Smooth muscle cell (in vitro differentiated cells): ENCODE measurements around the gene PCBP3. TPM values are rescaled to one million over a fixed set of nuclear protein-coding genes. Genes with fewer than 3 reads are reported as not detected.
A peak's percentile ranks its signal among the peaks of the same experiment; 100 is the strongest.

ENCODE experiments used
- DNase-seq: peaks from one replicate; lab custom pipeline; 2025; ENCODE audit not compliant: unreplicated experiment; lab: John Stamatoyannopoulos, UW
- H2AFZ ChIP-seq: fragments of 200-600 bp; sonication (generic); 2 replicates; pipeline ENCODE4 v1.6.0; 2016; ENCODE audit warnings: antibody characterized with exemption, low read depth, mild to moderate bottlenecking
- H3F3A ChIP-seq: fragments of 200-600 bp; sonication (generic); 2 replicates; pipeline ENCODE4 v1.6.0; 2017; ENCODE audit warnings: antibody characterized with exemption, low read depth
- H3K27ac ChIP-seq: fragments of 200-600 bp; sonication (generic); 2 replicates; pipeline ENCODE4 v1.5.1; 2016; ENCODE audit warnings: low read depth, mild to moderate bottlenecking
- H3K27me3 ChIP-seq: fragments of 200-600 bp; sonication (generic); 2 replicates; pipeline ENCODE4 v1.6.1; 2016; ENCODE audit warnings: low read depth, mild to moderate bottlenecking
- H3K36me3 ChIP-seq: fragments of 200-600 bp; sonication (generic); 2 replicates; pipeline ENCODE4 v1.5.1; 2016; ENCODE audit warnings: low read depth
- H3K4me1 ChIP-seq: fragments of 200-600 bp; sonication (generic); 2 replicates; pipeline ENCODE4 v1.5.1; 2016; ENCODE audit warnings: low read depth
- H3K4me2 ChIP-seq: fragments of 200-600 bp; sonication (generic); 2 replicates; pipeline ENCODE4 v1.6.0; 2016; ENCODE audit warnings: mild to moderate bottlenecking
- H3K4me3 ChIP-seq: fragments of 200-600 bp; sonication (generic); 2 replicates; pipeline ENCODE4 v1.5.1; 2016; ENCODE audit warnings: mild to moderate bottlenecking
- H3K79me2 ChIP-seq: fragments of 200-600 bp; sonication (generic); 2 replicates; pipeline ENCODE4 v1.6.0; 2016; ENCODE audit warnings: low read depth, mild to moderate bottlenecking
- H3K9ac ChIP-seq: fragments of 200-600 bp; sonication (generic); 2 replicates; pipeline ENCODE4 v1.6.0; 2016; ENCODE audit warnings: low read depth
- H3K9me3 ChIP-seq: fragments of 200-600 bp; sonication (generic); replicated peaks from 2 replicates; pipeline ENCODE4 v1.5.1; 2016; ENCODE audit warnings: low read depth
- H4K20me1 ChIP-seq: fragments of 200-600 bp; sonication (generic); 2 replicates; pipeline ENCODE4 v1.6.0; 2016; ENCODE audit warnings: low read depth
- WGBS: methylation state at CpG from one replicate; pipeline ENCODE4 v1.1.7; 2016; ENCODE audit warnings: low lambda C conversion rate; 5-methylcytosine and 5-hydroxymethylcytosine counted together
- polyA plus RNA-seq: library from polyadenylated mRNA; unstranded; fragments of >200 nt; fragmentation: Nextera tagmentation; extraction: Ambion mirVana; gene quantifications from 2 replicates; pipeline ENCODE4 v1.2.1, GENCODE V29; 2016
- total RNA-seq: library from RNA; depleted of rRNA; stranded (reverse); fragments of >200 nt; gene quantifications from 2 replicates; pipeline ENCODE4 v1.2.3, GENCODE V29; 2014
- TF ChIP-seq, protein P1 (sequence below): fragments of 200-600 bp; sonication (generic); IDR thresholded peaks from 2 replicates; pipeline ENCODE4 v1.5.1; 2017; ENCODE audit warnings: borderline replicate concordance, mild to moderate bottlenecking, antibody characterized with exemption; ENCODE audit not compliant: insufficient read depth, poor library complexity, severe bottlenecking

PCBP3 gene
- total and polyA plus RNA-seq, 2 experiments from 2014 or later: 8.9 to 23.1 TPM

GRCh38 chr21:45846373-45847160 is 203.0 kb downstream of the PCBP3 start:
- H3K4me3 ChIP-seq: no peak overlapping the region
- DNase-seq: no peak
- H3F3A ChIP-seq: no peaks in the 10 kb centered on the region
- no peaks in the 10 kb centered on the region for H3K36me3 ChIP-seq
- no peak overlapping the region for H2AFZ ChIP-seq
- no peaks in the 10 kb centered on the region for H3K4me1 ChIP-seq
- no peaks in the 10 kb centered on the region for H3K9me3 ChIP-seq
- 87% methylated on average over 8 of the region's 8 CpGs for WGBS
- H3K4me2 ChIP-seq: peak overlapping the region; percentile 15
- H3K27ac ChIP-seq: no peak overlapping the region
- H3K27me3 ChIP-seq: no peaks in the 10 kb centered on the region
- no peak overlapping the region for H3K9ac ChIP-seq
- no peaks in the 10 kb centered on the region for H3K79me2 ChIP-seq
- no peaks in the 10 kb centered on the region for H4K20me1 ChIP-seq
- TF ChIP-seq, protein P1, sequence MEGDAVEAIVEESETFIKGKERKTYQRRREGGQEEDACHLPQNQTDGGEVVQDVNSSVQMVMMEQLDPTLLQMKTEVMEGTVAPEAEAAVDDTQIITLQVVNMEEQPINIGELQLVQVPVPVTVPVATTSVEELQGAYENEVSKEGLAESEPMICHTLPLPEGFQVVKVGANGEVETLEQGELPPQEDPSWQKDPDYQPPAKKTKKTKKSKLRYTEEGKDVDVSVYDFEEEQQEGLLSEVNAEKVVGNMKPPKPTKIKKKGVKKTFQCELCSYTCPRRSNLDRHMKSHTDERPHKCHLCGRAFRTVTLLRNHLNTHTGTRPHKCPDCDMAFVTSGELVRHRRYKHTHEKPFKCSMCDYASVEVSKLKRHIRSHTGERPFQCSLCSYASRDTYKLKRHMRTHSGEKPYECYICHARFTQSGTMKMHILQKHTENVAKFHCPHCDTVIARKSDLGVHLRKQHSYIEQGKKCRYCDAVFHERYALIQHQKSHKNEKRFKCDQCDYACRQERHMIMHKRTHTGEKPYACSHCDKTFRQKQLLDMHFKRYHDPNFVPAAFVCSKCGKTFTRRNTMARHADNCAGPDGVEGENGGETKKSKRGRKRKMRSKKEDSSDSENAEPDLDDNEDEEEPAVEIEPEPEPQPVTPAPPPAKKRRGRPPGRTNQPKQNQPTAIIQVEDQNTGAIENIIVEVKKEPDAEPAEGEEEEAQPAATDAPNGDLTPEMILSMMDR: no peak

GRCh38 chr21:45847870-45848269 is 204.3 kb downstream of the PCBP3 start:
- Histone ChIP-seq H3K4me1 (no peaks in the 10 kb centered on the region), H4K20me1 (no peaks in the 10 kb centered on the region), H3K36me3 (no peaks in the 10 kb centered on the region), H3K79me2 (no peaks in the 10 kb centered on the region), H3K27me3 (no peaks in the 10 kb centered on the region), H3K9ac (no peak overlapping the region), H3K4me3 (no peak overlapping the region), H3K4me2 (no peak overlapping the region), H3K9me3 (no peaks in the 10 kb centered on the region), H3F3A (no peaks in the 10 kb centered on the region), H3K27ac (no peak overlapping the region), H2AFZ (no peak overlapping the region)
- 95% methylated on average over 10 of the region's 10 CpGs for WGBS
- no peak for DNase-seq
- TF ChIP-seq, protein P1: no peak

- H3K27me3 ChIP-seq: no peaks in the 10 kb centered on the region
- no peak overlapping the region for H3K9ac ChIP-seq
- H3K79me2 ChIP-seq: no peaks in the 10 kb centered on the region
- no peak overlapping the region for H3K4me2 ChIP-seq
- no peak for DNase-seq
- H3K9me3 ChIP-seq: no peaks in the 10 kb centered on the region
- H3K27ac ChIP-seq: no peak overlapping the region
- WGBS: 94% methylated on average over 2 of the region's 2 CpGs
- no peaks in the 10 kb centered on the region for H3F3A ChIP-seq
- no peaks in the 10 kb centered on the region for H4K20me1 ChIP-seq
- H3K4me1 ChIP-seq: no peaks in the 10 kb centered on the region
- H3K36me3 ChIP-seq: no peaks in the 10 kb centered on the region
- H2AFZ ChIP-seq: no peak overlapping the region
- TF ChIP-seq, protein P1: no peak
- no peak overlapping the region for H3K4me3 ChIP-seq
Measured at GRCh38 chr21:45848331-45848730, 204.8 kb downstream of the PCBP3 start.

GRCh38 chr21:45848805-45849204 is 205.3 kb downstream of the PCBP3 start:
- H2AFZ ChIP-seq: no peak overlapping the region
- H3K79me2 ChIP-seq: no peaks in the 10 kb centered on the region
- no peaks in the 10 kb centered on the region for H3K4me1 ChIP-seq
- no peaks in the 10 kb centered on the region for H3K27me3 ChIP-seq
- H3K4me3 ChIP-seq: no peak overlapping the region
- TF ChIP-seq, protein P1: no peak
- no peak overlapping the region for H3K4me2 ChIP-seq
- H3K9ac ChIP-seq: no peak overlapping the region
- H3K27ac ChIP-seq: no peak overlapping the region
- H3F3A ChIP-seq: no peaks in the 10 kb centered on the region
- H3K9me3 ChIP-seq: no peaks in the 10 kb centered on the region
- no peaks in the 10 kb centered on the region for H3K36me3 ChIP-seq
- no peaks in the 10 kb centered on the region for H4K20me1 ChIP-seq
- 82% methylated on average over 2 of the region's 2 CpGs for WGBS
- no peak for DNase-seq
